Mucosa of stomach (tissue), 1 donor: ENCODE measurements around the gene MYO1D.

ENCODE experiments used
- H3K27me3 ChIP-seq: one replicate; pipeline ENCODE4 v1.7.0; 2013; ENCODE audit warnings: mild to moderate bottlenecking, low read length; ENCODE audit not compliant: control insufficient read depth, insufficient read depth
- H3K36me3 ChIP-seq: one replicate; pipeline ENCODE4 v1.7.0; 2013; ENCODE audit warnings: low read length; ENCODE audit not compliant: control insufficient read depth, insufficient read depth
- H3K4me1 ChIP-seq: one replicate; pipeline ENCODE4 v1.7.0; 2013; ENCODE audit warnings: mild to moderate bottlenecking, low read length; ENCODE audit not compliant: control insufficient read depth, insufficient read depth
- H3K4me3 ChIP-seq: one replicate; pipeline ENCODE4 v1.7.0; 2013; ENCODE audit warnings: low read length
- H3K9ac ChIP-seq: one replicate; pipeline ENCODE4 v1.7.0; 2013; ENCODE audit warnings: mild to moderate bottlenecking, low read length, moderate library complexity
- H3K9me3 ChIP-seq: one replicate; pipeline ENCODE4 v1.7.0; 2013; ENCODE audit warnings: mild to moderate bottlenecking, low read length, moderate library complexity; ENCODE audit not compliant: control insufficient read depth
- donor health status: Pancreatic carcinoma.

The MYO1D gene

DNA sequence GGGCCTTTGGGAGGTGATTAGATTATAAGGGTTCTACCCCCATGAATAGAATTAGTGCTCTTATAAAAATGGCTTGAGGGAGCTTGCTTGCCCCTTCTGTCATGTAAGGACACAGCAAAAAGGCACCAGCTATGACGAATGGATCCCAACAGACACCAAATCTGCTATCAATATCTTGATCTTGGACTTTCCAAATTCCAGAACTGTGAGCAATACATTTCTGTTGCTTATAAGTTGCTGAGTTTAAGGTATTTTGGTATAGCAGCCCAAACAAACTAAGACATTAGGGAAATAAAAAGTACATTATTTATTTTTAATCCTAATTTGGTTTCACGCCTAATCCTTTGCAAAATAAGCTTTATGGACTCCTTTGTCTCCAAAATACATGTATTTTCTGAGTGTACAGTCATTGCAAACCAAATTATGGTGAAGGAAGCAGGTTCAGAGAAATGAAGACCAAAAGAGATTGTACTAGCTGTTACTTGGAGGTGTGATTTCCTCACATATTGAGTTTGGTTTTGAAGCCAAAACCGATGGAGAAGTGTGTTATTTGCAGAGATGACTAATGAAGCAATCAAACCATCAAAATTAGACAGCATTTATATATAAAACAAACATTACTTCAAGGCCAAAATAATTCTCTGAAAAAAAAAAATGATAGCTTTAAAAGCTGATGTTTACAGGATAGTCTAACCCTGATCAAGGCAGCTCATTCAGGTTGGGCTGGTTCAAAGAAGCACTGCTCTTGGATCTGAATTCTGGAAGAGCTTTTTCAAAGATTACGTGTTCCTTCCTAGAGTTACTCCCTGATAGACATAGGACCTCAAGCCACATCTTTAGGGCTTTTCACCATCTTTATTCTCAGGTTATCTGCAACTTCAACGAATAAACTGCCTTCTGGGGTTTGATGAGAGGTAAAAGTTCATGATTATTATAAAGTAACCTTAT, 71.6 kb downstream of the MYO1D start:
- H3K4me3 ChIP-seq: no peak overlapping the region
- no peaks in the 10 kb centered on the region for H3K9me3 ChIP-seq
- H3K9ac ChIP-seq: no peak overlapping the region

GRCh38 chr17:32803544-32803943, 73.4 kb downstream of the MYO1D start:
- peaks cover 21% of the 10 kb centered on the region for H3K4me1 ChIP-seq
- no peaks in the 10 kb centered on the region for H3K36me3 ChIP-seq
- no peak overlapping the region for H3K9ac ChIP-seq
- no peaks in the 10 kb centered on the region for H3K9me3 ChIP-seq
- H3K4me3 ChIP-seq: no peak overlapping the region
- H3K27me3 ChIP-seq: no peaks in the 10 kb centered on the region

More for the DNA sequence above, 71.6 kb downstream of the MYO1D start:
- Histone ChIP-seq H3K36me3 (no peaks in the 10 kb centered on the region), H3K4me1 (peaks cover 21% of the 10 kb centered on the region), H3K27me3 (no peaks in the 10 kb centered on the region)

GRCh38 chr17:32802306-32802705, 74.6 kb downstream of the MYO1D start:
- Histone ChIP-seq H3K4me3 (no peak overlapping the region), H3K36me3 (no peaks in the 10 kb centered on the region), H3K27me3 (no peaks in the 10 kb centered on the region), H3K9me3 (no peaks in the 10 kb centered on the region), H3K4me1 (peaks cover 15% of the 10 kb centered on the region), H3K9ac (no peak overlapping the region)

DNA sequence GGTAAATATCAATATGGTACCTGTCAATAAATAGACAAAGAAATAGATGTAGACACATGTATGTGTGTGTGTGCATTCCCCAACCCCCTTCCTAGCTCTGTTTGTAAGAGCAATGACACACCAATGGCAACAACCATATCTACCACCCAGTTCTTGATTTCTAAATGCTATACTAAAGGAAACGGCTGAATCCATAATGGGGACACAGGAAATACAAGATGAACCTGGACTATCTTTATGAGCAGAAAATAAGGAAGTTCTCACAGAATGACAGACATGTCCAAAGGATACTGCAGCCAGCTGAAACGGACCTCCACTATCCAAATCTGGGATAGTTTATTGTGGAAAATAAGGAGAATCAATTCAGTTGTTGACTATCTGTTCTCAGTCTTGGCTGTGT, 75.3 kb downstream of the MYO1D start:
- no peaks in the 10 kb centered on the region for H3K27me3 ChIP-seq
- no peak overlapping the region for H3K4me3 ChIP-seq
- no peak overlapping the region for H3K9ac ChIP-seq
- H3K36me3 ChIP-seq: no peaks in the 10 kb centered on the region
- H3K4me1 ChIP-seq: peaks cover 10% of the 10 kb centered on the region
- H3K9me3 ChIP-seq: no peaks in the 10 kb centered on the region

DNA sequence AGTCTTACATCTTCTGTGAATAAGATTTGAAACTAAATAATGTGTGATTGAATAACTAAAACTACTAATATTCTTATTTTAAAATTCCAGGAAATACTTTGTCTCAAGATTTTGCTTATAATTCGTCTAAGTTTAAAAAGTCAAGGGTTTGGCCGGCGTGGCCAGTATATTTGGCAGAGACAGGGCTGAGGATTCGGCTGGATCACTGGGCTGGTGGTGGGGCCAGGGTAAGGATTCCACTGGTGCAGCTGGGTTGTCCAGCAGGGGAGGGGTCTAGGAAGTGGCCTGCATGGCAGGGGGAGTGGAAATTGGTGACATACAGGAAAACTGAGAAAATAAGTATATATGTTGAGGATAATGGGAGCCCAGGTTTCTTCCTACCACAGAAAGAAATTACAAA, 75.7 kb downstream of the MYO1D start:
- H3K36me3 ChIP-seq: no peaks in the 10 kb centered on the region
- peaks cover 6% of the 10 kb centered on the region for H3K4me1 ChIP-seq
- H3K9ac ChIP-seq: no peak overlapping the region
- no peaks in the 10 kb centered on the region for H3K9me3 ChIP-seq
- no peaks in the 10 kb centered on the region for H3K27me3 ChIP-seq
- no peak overlapping the region for H3K4me3 ChIP-seq

DNA sequence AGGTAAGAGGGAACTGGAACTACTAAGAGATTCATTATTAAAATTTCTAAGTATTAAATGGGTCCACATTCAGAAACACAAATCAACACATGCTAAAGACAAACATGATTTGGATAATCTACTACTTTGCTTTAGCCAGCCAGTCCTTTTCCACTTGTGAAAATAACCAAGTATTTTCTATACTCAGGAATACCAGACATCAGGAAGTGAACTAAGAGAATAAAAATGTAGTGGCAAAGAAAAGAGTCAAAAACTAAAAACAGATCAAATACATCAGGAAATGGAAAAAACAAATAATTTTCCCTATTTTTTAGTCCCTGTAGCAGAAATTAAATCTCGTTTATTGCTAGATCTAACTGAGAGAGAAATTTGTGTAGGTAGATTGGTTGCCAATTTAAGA, 78.0 kb downstream of the MYO1D start:
- Histone ChIP-seq H3K9ac (no peak overlapping the region), H3K27me3 (no peaks in the 10 kb centered on the region), H3K36me3 (no peaks in the 10 kb centered on the region), H3K4me3 (no peak overlapping the region), H3K9me3 (no peaks in the 10 kb centered on the region), H3K4me1 (peaks cover 22% of the 10 kb centered on the region)

- H3K9ac ChIP-seq: no peak overlapping the region
- no peaks in the 10 kb centered on the region for H3K9me3 ChIP-seq
- peaks cover 16% of the 10 kb centered on the region for H3K4me1 ChIP-seq
- no peaks in the 10 kb centered on the region for H3K27me3 ChIP-seq
- no peak overlapping the region for H3K4me3 ChIP-seq
- H3K36me3 ChIP-seq: no peaks in the 10 kb centered on the region
These were observed 81.5 kb downstream of the MYO1D start for GRCh38 chr17:32795339-32795979.

DNA sequence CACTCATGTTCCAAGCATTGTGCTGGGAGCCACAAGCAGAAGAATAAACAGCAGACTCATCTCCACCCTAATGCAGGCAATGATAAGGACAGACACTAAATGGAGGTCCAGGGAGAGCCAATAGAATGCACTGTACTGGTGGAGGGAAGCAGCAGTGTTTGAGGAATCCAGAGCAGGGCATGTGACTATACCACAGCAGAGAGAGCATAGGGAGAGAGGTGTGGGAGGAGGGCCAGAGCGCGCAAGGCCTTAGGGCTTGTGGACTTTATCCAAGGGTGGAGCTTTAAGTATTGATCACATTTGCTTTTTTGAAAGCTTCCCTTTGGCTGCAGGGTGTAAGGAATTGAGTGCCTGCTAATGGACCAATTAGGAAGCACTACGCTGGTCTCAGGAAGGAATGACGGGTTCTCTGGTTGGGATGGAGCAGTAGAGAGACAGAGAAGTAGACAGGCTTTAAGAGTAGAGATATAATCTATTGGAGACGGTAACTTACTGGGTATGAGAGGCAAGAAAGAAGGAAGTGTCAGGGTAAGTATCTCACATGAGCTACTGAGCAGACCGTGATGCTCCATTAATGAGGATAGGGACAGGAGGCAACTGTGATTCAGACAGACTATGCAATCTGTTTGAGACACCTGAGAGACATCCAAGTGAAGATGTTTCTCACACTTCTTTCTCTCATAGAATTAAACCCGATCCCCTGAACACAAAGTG, 82.2 kb downstream of the MYO1D start:
- Histone ChIP-seq H3K27me3 (no peaks in the 10 kb centered on the region), H3K4me1 (peaks cover 16% of the 10 kb centered on the region), H3K9me3 (no peaks in the 10 kb centered on the region), H3K36me3 (no peaks in the 10 kb centered on the region), H3K9ac (no peak overlapping the region), H3K4me3 (no peak overlapping the region)

DNA sequence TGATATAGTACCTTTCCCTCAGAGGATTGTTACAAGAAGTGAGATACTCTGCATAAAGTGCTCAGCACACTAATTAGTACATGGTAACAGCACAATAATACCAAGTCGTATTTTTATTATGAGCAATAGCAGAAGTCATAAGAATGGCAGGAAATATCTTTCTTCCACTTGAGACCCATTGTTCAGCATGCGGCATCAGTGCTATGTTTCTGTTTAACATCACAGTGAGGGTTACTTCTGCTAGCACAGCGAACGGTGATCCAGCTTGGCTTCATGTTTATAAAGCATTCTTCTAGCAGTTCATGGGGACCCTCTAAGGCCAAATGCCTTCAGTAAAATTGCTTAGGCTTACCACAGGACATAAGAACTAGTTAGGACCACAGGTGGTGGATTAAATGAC, 83.1 kb downstream of the MYO1D start:
- no peaks in the 10 kb centered on the region for H3K36me3 ChIP-seq
- no peaks in the 10 kb centered on the region for H3K9me3 ChIP-seq
- H3K4me1 ChIP-seq: peaks cover 16% of the 10 kb centered on the region
- no peaks in the 10 kb centered on the region for H3K27me3 ChIP-seq
- no peak overlapping the region for H3K9ac ChIP-seq
- no peak overlapping the region for H3K4me3 ChIP-seq

DNA sequence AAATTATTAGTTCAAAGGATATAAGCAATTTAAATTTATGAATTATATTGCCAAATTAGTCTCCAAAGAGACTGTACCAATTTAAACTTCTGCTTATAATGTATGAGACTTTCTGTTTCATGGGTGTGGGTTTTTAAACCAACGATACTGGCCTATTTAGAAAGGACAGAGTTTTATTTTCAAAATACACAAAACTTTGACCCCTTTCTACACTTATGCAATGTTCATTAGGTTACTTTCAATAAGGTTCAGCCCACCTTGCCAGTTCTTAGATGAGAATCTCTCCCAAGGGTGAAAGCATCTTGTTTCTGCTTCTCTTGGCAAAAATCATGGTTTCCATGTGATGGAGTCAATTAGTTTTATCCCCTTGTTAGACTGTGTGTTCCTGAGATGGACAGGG, 84.7 kb downstream of the MYO1D start:
- H3K4me1 ChIP-seq: peaks cover 16% of the 10 kb centered on the region
- H3K4me3 ChIP-seq: no peak overlapping the region
- H3K36me3 ChIP-seq: no peaks in the 10 kb centered on the region
- no peaks in the 10 kb centered on the region for H3K27me3 ChIP-seq
- H3K9ac ChIP-seq: no peak overlapping the region
- H3K9me3 ChIP-seq: no peaks in the 10 kb centered on the region

DNA sequence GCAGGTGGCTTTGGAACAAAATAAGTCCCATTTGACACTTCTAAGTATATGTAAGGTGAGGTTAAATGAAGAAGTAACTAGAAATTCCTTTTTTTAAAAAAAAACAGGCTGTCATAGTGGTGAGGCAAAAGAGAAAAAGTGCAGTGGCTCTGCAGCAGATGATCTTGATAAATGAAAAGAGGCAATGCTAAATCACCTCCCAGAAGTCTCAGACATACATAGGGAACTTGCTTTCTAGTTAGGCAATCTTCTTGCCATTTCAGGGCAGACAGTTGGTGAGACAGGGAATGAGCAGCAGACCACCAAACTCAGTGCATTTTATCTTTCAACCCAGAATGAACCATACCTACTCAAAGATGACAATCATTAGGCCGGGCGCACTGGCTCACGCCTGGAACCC, 90.8 kb downstream of the MYO1D start:
- Histone ChIP-seq H3K36me3 (no peaks in the 10 kb centered on the region), H3K4me3 (no peak overlapping the region), H3K27me3 (no peaks in the 10 kb centered on the region), H3K9me3 (no peaks in the 10 kb centered on the region), H3K9ac (no peak overlapping the region), H3K4me1 (peaks cover 5% of the 10 kb centered on the region)

DNA sequence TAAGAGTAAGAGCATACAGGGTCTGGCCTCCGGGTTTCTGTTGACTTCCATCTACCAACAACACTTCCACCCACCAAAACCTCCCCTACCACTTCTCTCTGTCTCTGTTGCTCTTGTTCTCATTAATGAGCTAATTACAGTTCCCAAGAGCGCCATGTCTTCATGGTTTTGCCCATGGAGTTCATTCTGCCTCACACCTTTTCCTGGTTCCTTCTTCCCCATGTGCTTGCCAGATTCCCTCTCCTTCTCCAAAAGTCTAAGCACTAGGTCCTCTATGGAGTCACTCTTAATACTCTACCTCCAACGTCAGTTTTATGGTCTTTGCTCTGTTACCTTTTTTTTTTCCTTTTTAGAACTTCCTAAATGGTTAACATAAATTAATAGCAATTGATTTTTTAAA, 92.8 kb downstream of the MYO1D start:
- Histone ChIP-seq H3K9ac (no peak overlapping the region), H3K4me1 (peaks cover 5% of the 10 kb centered on the region), H3K4me3 (no peak overlapping the region), H3K36me3 (no peaks in the 10 kb centered on the region), H3K27me3 (no peaks in the 10 kb centered on the region), H3K9me3 (no peaks in the 10 kb centered on the region)
